HCT116 (cell line): ENCODE results near the gene RHCE.

ENCODE experiments used
- ELF1 ChIP-seq: IDR thresholded peaks from 2 replicates; pipeline ENCODE4 v1.6.1; 2012; ENCODE audit warnings: low read depth, borderline replicate concordance
- POLR2AphosphoS5 ChIP-seq: IDR thresholded peaks from 2 replicates; pipeline ENCODE4 v1.6.1; 2011; ENCODE audit warnings: mild to moderate bottlenecking, low read depth, low read length, moderate library complexity
- SIN3A ChIP-seq: IDR thresholded peaks from 2 replicates; pipeline ENCODE4 v1.6.1; 2012; ENCODE audit warnings: low read depth

DNA sequence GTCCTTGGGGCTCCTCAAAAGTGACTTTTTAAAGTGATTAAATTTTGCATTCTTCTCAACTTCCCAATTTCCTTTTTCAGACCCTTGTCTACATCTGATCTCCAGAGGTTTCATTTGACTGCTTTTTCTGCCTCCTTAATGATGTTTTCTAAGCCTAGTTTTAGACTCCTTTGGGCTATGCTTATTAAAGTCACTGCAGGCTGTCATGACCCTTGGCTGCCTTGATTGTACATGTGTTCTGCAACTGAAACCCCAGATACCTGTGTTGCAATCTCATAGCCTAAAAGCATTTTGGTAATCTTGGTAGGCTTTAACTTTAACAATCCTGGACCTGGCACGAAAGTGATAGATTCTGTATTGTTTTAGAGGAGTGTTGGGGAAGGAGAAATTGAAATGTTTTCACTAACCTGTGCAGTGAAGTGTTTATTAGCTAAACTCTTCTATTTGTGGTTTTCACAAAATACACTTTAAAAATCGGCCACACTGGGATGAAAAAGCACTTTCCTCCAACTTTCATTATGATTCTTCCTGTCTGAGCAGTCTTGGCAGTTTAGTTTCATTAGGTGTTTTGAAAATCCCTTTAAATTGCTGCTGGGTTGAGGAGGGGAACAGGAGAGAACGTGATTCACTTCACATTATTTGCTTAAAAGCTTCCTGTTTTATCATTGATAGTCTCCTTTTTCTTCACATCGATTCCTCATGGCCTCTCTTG, 14.9 kb upstream of the RHCE start:
- TF ChIP-seq POLR2AphosphoS5: no peak
- no peak for TF ChIP-seq ELF1
- no peak for TF ChIP-seq SIN3A
